ENCODE data around the gene PDGFD.

GRCh38 chr11:104169091-104169490, 5.1 kb upstream of the PDGFD start:
- TF ChIP-seq EZH2 (IDR thresholded peaks at IDR 0.05) = no peak
- TF ChIP-seq POLR2AphosphoS5 (IDR thresholded peaks at IDR 0.05; ENCODE audit: borderline replicate concordance, low read depth, low read length) = no peak

All from SK-N-MC (cell line).